Vagina (tissue), 2 donors: ENCODE measurements around the gene PARK7. TPM values are rescaled to one million over a fixed set of nuclear protein-coding genes. Genes with fewer than 3 reads are reported as not detected.

Experiments used
- DNase-seq, 2 donors: peaks; one replicate each; pipeline ENCODE4 v3.0.0-alpha.2; 2017; ENCODE audit errors: extremely low spot score in 2 of 2
- H3K27ac ChIP-seq: fragments of 200-600 bp; sonication (generic); one replicate; pipeline ENCODE4 v1.5.1; 2019
- H3K27me3 ChIP-seq: fragments of 200-600 bp; sonication (generic); one replicate; pipeline ENCODE4 v1.5.1; 2019
- H3K36me3 ChIP-seq, 2 donors: fragments of 200-600 bp; sonication (generic); one replicate each; pipeline ENCODE4 v1.5.1; 2017 to 2019
- H3K4me1 ChIP-seq: fragments of 200-600 bp; sonication (generic); one replicate; pipeline ENCODE4 v1.5.1; 2019
- H3K4me3 ChIP-seq, 2 donors: fragments of 200-600 bp; sonication (generic); 1 replicate in 1 of 2; 2 replicates in 1 of 2; pipeline ENCODE4 v1.5.1; 2016 to 2019
- H3K9me3 ChIP-seq: fragments of 200-600 bp; sonication (generic); one replicate; pipeline ENCODE4 v1.5.1; 2019
- POLR2A ChIP-seq, 2 donors: fragments of 450-650 bp; IDR thresholded peaks; one replicate each; pipeline ENCODE4 v1.6.1; 2017; ENCODE audit warnings: antibody characterized with exemption in 2 of 2, mild to moderate bottlenecking in 2 of 2, moderate library complexity in 2 of 2
- POLR2AphosphoS5 ChIP-seq, 2 donors: sonication (generic); formaldehyde crosslinking; IDR thresholded peaks; one replicate each; pipeline ENCODE4 v1.9.0; 2017; ENCODE audit warnings: antibody characterized with exemption in 2 of 2, mild to moderate bottlenecking in 2 of 2, low read depth in 1 of 2; ENCODE audit not compliant: insufficient read depth in 1 of 2
- intact Hi-C: fragments of 100-400 bp; cut with DNase I; formaldehyde crosslinking; loops from one replicate; pipeline ENCODE4 v1.15.1; 2023
- total RNA-seq: library from RNA; depleted of rRNA; stranded (reverse); fragments of >200 nt; gene quantifications from one replicate; pipeline ENCODE4 v1.2.3, GENCODE V29; 2016
- TF ChIP-seq, protein P1 (sequence below), 3 experiments: fragments of 450-650 bp in 2 of 3; fragments of 200-600 bp in 1 of 3; sonication (generic) in 1 of 3; IDR thresholded peaks; one replicate each; pipeline ENCODE4 v1.5.1; 2017 to 2019; ENCODE audit warnings: antibody characterized with exemption in 3 of 3, mild to moderate bottlenecking in 2 of 3, moderate library complexity in 2 of 3

Gene PARK7
- total RNA-seq, 1 donor from 2014 or later = 119 TPM

DNA sequence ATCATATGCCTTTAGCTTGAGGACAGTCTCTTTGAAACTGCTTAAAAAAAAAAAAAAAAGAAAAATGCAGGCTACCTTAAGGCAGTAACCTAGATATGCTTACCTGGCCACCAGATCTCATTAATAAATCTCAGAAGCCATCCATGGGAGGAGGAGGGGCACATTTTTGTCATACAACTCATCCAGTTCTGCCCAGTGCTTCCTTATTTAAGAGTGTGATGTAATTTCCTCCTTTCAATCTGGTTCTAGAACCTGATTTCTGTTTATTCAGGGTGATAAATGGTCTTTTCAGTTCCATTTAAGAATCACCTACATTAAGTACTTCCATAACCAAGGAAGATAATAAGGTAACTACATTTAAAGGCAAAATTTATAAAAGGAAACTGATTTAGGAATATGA lies 58.5 kb downstream of the PARK7 start:
- peak in 1 of 2 donors; percentile 82 for TF ChIP-seq POLR2AphosphoS5 (IDR thresholded peaks at IDR 0.05; ENCODE audit: insufficient read depth in 1 of 2, low read depth in 1 of 2)
- TF ChIP-seq POLR2A (IDR thresholded peaks at IDR 0.05) = no peak
- TF ChIP-seq, protein P1, sequence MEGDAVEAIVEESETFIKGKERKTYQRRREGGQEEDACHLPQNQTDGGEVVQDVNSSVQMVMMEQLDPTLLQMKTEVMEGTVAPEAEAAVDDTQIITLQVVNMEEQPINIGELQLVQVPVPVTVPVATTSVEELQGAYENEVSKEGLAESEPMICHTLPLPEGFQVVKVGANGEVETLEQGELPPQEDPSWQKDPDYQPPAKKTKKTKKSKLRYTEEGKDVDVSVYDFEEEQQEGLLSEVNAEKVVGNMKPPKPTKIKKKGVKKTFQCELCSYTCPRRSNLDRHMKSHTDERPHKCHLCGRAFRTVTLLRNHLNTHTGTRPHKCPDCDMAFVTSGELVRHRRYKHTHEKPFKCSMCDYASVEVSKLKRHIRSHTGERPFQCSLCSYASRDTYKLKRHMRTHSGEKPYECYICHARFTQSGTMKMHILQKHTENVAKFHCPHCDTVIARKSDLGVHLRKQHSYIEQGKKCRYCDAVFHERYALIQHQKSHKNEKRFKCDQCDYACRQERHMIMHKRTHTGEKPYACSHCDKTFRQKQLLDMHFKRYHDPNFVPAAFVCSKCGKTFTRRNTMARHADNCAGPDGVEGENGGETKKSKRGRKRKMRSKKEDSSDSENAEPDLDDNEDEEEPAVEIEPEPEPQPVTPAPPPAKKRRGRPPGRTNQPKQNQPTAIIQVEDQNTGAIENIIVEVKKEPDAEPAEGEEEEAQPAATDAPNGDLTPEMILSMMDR (IDR thresholded peaks at IDR 0.05) = no peak
- intact Hi-C loops = no loop called here
- H3K4me1 ChIP-seq = peaks cover 83% of the 10 kb centered on the region
- no peaks in the 10 kb centered on the region for H3K36me3 ChIP-seq
- no peak overlapping the region for H3K4me3 ChIP-seq
- no peaks in the 10 kb centered on the region for H3K9me3 ChIP-seq
- peak overlapping the region; percentile 33 for H3K27ac ChIP-seq
- H3K27me3 ChIP-seq = no peaks in the 10 kb centered on the region
- peak in 1 of 2 donors; percentile 40 for DNase-seq

DNA sequence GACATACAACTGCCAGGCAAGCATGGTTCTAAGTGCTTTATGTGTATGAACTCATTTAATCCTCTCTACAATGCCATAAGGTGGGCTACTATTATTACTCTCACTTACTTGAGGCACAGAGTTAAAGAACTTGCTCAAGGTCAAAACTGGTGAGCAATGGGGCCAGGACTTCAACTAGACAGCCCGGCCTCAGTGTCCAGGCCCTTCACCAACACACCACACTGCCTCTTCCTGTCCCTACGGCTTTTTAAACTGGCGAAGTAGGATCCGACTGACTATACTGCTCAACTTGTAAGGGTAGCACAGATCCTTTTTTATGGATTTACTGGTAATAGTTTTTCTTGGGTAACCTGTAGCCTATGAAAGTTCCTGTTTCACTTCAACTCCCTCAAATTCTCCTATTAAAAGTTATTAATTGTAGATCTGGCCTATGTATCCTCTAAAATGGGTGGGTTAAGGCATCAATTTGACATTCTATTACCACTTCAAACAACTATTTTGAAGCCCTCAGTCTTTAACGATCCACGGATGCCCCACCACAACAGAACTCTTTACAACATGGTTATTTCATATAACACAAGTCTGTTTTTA lies 60.3 kb downstream of the PARK7 start:
- peak in 1 of 2 donors; percentile 82 for DNase-seq
- Histone ChIP-seq H3K9me3 (no peaks in the 10 kb centered on the region), H3K27ac (peak overlapping the region; percentile 60), H3K36me3 (no peaks in the 10 kb centered on the region), H3K4me3 (peak overlapping the region in 1 of 2 donors; percentile 7), H3K27me3 (no peaks in the 10 kb centered on the region), H3K4me1 (peaks cover 73% of the 10 kb centered on the region)
- TF ChIP-seq, protein P1 (IDR thresholded peaks at IDR 0.05) = no peak
- TF ChIP-seq POLR2A (IDR thresholded peaks at IDR 0.05) (no peak), POLR2AphosphoS5 (IDR thresholded peaks at IDR 0.05; ENCODE audit: insufficient read depth in 1 of 2, low read depth in 1 of 2) (no peak)
- intact Hi-C loops = no loop called here

DNA sequence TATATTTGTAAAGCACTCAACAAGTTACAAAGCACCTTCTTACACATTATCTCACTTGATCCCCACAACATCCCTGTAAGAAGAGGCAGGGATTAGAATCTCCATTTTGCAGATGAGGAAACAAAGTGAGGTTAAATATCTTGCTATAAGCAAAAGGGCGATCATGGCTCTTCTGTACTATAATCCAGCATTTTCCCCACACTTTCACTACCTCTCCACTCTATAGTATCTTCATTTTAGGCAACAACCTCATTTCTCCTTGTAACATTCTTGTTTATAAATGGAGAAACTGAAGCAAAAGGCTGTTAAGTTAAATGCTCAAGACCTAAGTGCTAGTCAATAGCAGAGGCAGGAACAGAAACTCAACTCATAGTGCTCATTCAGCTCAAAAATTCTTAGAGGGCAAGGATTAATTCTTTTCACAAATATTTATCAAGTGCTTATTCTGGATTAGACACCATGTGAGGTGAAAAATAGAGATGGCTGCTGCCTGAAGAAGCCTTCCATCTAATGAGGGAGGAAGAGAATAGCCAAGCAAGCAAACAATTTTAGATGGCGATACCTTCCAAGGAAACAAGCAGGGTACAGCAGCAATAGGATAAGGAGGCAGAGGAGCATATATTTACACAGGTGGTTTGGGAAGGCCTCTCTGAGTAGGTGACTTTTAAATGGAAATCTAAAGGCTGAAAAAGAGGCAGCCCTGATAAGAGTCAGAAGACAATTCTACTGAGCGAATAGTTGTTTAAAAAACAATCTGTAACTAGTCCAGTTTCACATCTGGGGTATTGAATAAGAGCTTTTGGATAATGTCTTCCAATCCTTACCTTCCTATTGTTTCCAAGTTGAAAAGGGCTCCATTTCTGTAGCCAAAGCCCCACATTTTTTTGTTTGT lies 61.1 kb downstream of the PARK7 start:
- H3K4me1 ChIP-seq = peaks cover 73% of the 10 kb centered on the region
- H3K36me3 ChIP-seq = no peaks in the 10 kb centered on the region
- DNase-seq = no peak
- peak overlapping the region; percentile 60 for H3K27ac ChIP-seq
- TF ChIP-seq, protein P1 (IDR thresholded peaks at IDR 0.05) = no peak
- TF ChIP-seq POLR2A (IDR thresholded peaks at IDR 0.05) (no peak), POLR2AphosphoS5 (IDR thresholded peaks at IDR 0.05; ENCODE audit: insufficient read depth in 1 of 2, low read depth in 1 of 2) (no peak)
- H3K27me3 ChIP-seq = no peaks in the 10 kb centered on the region
- intact Hi-C loops = no loop called here
- H3K4me3 ChIP-seq = peak overlapping the region; percentile 69 to 93
- H3K9me3 ChIP-seq = no peaks in the 10 kb centered on the region

DNA sequence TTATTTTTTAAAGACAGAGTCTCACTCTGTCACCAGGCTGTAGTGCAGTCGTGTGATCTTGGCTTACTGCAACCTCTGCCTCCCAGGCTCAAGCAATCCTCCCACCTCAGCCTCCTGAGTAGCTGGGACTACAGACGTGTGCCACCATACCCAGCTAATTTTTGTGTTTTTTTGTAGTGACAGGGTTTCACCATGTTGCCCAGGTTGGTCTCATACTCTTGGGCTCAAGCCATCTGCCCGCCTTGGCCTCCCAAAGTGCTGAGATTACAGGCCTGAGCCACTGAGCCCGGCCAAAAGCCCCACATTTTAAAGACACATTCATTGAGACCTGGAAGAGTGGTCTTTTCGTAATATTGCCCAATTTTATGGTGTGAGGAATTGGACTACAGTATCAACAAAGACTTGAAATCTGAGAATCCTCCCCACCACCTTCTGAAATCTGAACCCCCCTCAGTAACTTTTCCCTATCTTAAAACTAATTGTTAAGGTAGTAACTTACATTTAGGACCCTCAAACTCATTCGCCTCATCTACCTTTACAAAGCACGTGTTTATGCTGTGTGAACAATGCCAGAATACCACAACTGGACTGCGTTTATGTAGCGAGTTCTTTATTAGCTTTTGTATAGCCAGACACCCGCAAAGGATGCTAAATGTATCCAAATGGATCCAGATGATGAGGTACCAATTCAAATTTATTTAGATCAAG lies 61.9 kb downstream of the PARK7 start:
- intact Hi-C loops = no loop called here
- Histone ChIP-seq H3K4me3 (peak overlapping the region; percentile 69 to 93), H3K36me3 (no peaks in the 10 kb centered on the region), H3K9me3 (no peaks in the 10 kb centered on the region), H3K4me1 (peaks cover 72% of the 10 kb centered on the region), H3K27ac (peak overlapping the region; percentile 60), H3K27me3 (no peaks in the 10 kb centered on the region)
- TF ChIP-seq POLR2AphosphoS5 (IDR thresholded peaks at IDR 0.05; ENCODE audit: insufficient read depth in 1 of 2, low read depth in 1 of 2) (no peak), POLR2A (IDR thresholded peaks at IDR 0.05) (no peak)
- TF ChIP-seq, protein P1 (IDR thresholded peaks at IDR 0.05) = no peak
- DNase-seq = no peak
